Activated T-cell treated with anti-CD3 and anti-CD28 coated beads, Interleukin-2, amount 50 U/mL, for 48 hours (primary cell): ENCODE results near the gene TNFRSF17.

Experiments
- DNase-seq, 2 experiments: peaks; one replicate each; pipeline ENCODE4 v3.0.0-alpha.2; 2020

The TNFRSF17 gene

DNA sequence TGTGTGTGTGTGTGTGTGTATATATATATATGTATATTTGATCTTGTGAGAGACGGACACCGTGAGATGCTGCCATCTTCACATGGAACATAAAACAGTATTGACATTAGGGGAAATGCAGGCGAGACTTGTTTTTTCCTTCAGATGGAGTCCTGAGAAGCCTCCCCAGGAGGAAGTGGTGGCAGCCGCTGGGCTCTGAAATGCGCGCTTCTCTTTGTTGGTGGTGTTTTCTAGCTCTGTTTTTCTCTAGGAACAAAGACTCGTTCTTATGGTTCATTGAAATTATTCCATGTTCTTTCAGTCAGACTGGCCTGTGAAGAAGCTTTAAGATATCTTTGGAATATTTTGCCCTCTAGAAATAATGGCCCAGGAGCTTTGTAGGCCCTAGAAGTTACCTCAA is 44.5 kb downstream of the TNFRSF17 start:
- no peak for DNase-seq

DNA sequence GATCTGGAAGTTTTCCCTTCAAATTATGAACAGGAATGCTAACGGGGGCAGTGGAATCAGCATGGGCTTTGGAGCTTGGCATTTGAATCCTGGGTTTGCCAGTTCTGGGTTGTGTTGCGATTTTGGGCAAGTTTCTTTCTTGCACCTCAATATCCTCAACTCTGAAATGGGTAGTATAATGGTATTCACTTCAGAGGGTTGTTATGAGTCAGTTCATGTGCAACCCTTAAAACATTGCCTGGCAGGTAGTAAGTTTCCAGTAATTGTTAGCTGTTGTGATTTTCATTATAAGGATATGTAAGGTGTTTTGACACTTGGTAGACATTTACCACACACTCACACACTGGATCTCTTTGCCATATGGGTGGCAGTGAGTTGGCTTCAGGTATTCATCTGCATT is 44.9 kb downstream of the TNFRSF17 start:
- no peak for DNase-seq

GRCh38 chr16:12010388-12011251 is 45.6 kb downstream of the TNFRSF17 start:
- no peak for DNase-seq

GRCh38 chr16:12011565-12011964 is 46.6 kb downstream of the TNFRSF17 start:
- DNase-seq, result no peak

DNA sequence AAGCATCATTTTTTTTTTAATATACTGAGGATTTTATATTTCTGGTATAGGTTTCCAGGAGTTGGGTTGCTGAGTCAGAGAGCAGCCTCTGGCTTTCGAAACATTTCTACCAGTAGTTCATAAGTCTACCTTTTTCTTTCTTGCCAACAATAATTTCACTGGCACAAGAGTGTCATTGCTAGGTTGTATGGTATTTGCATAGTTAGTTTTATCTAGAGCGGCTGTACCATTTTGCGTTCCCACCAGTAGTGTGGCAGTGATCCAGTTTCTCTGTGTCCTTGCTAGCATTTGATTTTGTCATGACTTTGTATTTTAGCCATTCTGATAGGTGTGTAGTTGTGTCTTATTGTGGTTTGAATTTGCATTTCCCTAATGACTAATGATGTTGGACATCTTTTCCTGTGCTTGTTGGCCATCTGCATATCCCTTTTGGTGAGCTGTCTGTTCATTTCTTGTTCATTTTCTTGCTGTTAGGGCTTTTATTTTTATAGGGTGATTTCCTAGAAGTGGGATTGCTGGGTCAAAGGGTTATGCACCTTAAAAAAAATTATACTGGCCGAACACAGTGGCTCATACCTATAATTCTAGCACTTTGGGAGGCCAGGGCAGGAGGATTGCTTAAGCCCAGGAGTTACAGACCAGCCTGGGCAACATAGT is 51.4 kb downstream of the TNFRSF17 start:
- DNase-seq, result no peak

DNA sequence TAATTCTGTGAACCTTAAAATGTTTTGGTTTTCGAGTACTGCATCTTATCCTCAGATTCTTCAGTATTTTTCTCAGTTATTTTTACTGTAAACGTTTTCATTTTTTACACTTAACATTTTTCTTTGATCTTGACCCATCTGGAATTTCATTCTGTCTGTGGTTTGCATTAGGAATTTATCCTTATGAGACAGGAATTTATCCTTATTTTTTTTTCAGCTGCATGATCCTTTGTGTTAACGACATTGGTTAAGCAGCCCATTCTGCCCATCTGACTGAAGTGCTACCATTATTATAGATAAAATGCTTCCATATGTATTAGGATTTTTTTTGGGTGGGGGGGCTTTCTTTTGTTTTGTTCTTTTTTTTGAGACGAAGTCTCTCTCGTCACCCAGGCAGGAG is 52.5 kb downstream of the TNFRSF17 start:
- no peak for DNase-seq
